ENCODE results near the gene A2M.

GRCh38 chr12:9115731-9116559 is at the start of gene A2M:
- TF ChIP-seq CTCF (IDR thresholded peaks at IDR 0.05 in 4 of 5, conservative IDR thresholded peaks at IDR 0.05 in 1 of 5) (no peak), POLR2A (IDR thresholded peaks at IDR 0.05) (peak; percentile 37 to 47)
